B cell (primary cell): ENCODE data around the gene PROCR. TPM values are rescaled to one million over a fixed set of nuclear protein-coding genes. Genes with fewer than 3 reads are reported as not detected.

ENCODE experiments used
- ATAC-seq: fragments of 200-7000 bp; cut with Tn5 transposase; one replicate; pipeline ENCODE4 v1.10.0; 2021; ENCODE audit warnings: low read depth, mild to moderate bottlenecking, moderate number of reproducible peaks, moderate library complexity
- CTCF ChIA-PET: fragments of 350-600 bp; sonication (Branson Sonifier 250); formaldehyde crosslinking; loops from one replicate; lab custom pipeline; 2021; ENCODE audit warnings: antibody characterized with exemption, inconsistent platforms; lab: Charles Lee
- POLR2A ChIA-PET: fragments of 350-600 bp; sonication (Branson Sonifier 250); formaldehyde crosslinking; loops from one replicate; lab custom pipeline; 2021; ENCODE audit warnings: antibody characterized with exemption; lab: Charles Lee
- DNase-seq: peaks from one replicate; pipeline ENCODE4 v3.0.0; 2013
- H2AFZ ChIP-seq: 2 replicates; pipeline ENCODE4 v1.6.1; 2012; ENCODE audit warnings: mild to moderate bottlenecking, low read depth, low read length; ENCODE audit not compliant: insufficient read depth, poor library complexity, severe bottlenecking
- H3K27ac ChIP-seq, 2 donors: 1 replicate in 1 of 2; 2 replicates in 1 of 2; pipeline ENCODE4 v1.5.1; 2012 to 2013; ENCODE audit warnings: low read length in 2 of 2, mild to moderate bottlenecking in 2 of 2, moderate library complexity in 1 of 2
- H3K27me3 ChIP-seq, 4 experiments: fragments of 200-600 bp in 1 of 4; sonication (generic) in 1 of 4; replicated peaks in 1 of 4; 1 replicate in 2 of 4; 2 replicates in 2 of 4; pipeline versions ENCODE4 v1.6.1 to v1.7.0; 2013 to 2016; ENCODE audit warnings: low read length in 3 of 4, mild to moderate bottlenecking in 2 of 4, mixed read lengths in 1 of 4, moderate library complexity in 1 of 4; ENCODE audit not compliant: insufficient read depth in 4 of 4, control insufficient read depth in 3 of 4; ENCODE audit errors: control extremely low read depth in 1 of 4
- H3K36me3 ChIP-seq, 2 experiments: replicated peaks in 1 of 2; 1 replicate in 1 of 2; 2 replicates in 1 of 2; pipeline versions ENCODE4 v1.6.1 to v1.7.1; 2013; ENCODE audit warnings: low read length in 1 of 2; ENCODE audit not compliant: insufficient read depth in 2 of 2, control insufficient read depth in 1 of 2; ENCODE audit errors: control extremely low read depth in 1 of 2, extremely low read depth in 1 of 2
- H3K4me1 ChIP-seq, 2 donors: fragments of 200-600 bp in 1 of 2; sonication (generic) in 1 of 2; 1 replicate in 1 of 2; 2 replicates in 1 of 2; pipeline versions ENCODE4 v1.5.1 to v1.6.1; 2013 to 2017; ENCODE audit warnings: low read length in 2 of 2; ENCODE audit not compliant: control insufficient read depth in 2 of 2, insufficient read depth in 2 of 2
- H3K4me2 ChIP-seq: replicated peaks from 2 replicates; pipeline ENCODE3; 2012; ENCODE audit warnings: mild to moderate bottlenecking, low read depth, low read length; ENCODE audit not compliant: poor library complexity, severe bottlenecking
- H3K4me3 ChIP-seq, 5 experiments: fragments of 200-600 bp in 1 of 5; sonication (generic) in 1 of 5; 1 replicate in 3 of 5; 2 replicates in 2 of 5; pipeline versions ENCODE4 v1.5.1 to v1.7.0; 2011 to 2016; ENCODE audit warnings: low read length in 4 of 5, mild to moderate bottlenecking in 4 of 5, low read depth in 2 of 5, control low read depth in 1 of 5, moderate library complexity in 1 of 5; ENCODE audit not compliant: insufficient read depth in 1 of 5; ENCODE audit errors: control extremely low read depth in 1 of 5, extremely low read depth in 1 of 5
- H3K79me2 ChIP-seq: fragments of 200-600 bp; sonication (generic); one replicate; pipeline ENCODE4 v1.6.0; 2016; ENCODE audit warnings: low read length; ENCODE audit not compliant: control insufficient read depth, insufficient read depth
- H3K9ac ChIP-seq: fragments of 200-600 bp; sonication (generic); 2 replicates; pipeline ENCODE4 v1.6.1; 2017; ENCODE audit warnings: mild to moderate bottlenecking, low read length, moderate library complexity
- H3K9me3 ChIP-seq, 3 donors: one replicate each; pipeline versions ENCODE4 v1.6.1 to v1.7.1; 2013; ENCODE audit warnings: low read length in 2 of 3; ENCODE audit not compliant: control insufficient read depth in 2 of 3, insufficient read depth in 1 of 3; ENCODE audit errors: control extremely low read depth in 1 of 3
- H4K20me1 ChIP-seq: 2 replicates; pipeline ENCODE4 v1.6.0; 2012; ENCODE audit warnings: mild to moderate bottlenecking, low read length; ENCODE audit not compliant: insufficient read depth, control insufficient read depth, poor library complexity, severe bottlenecking
- H3K27ac Mint-ChIP-seq: one replicate; pipeline ENCODE4 v1.8.0; 2021; ENCODE audit warnings: mixed read lengths
- H3K27me3 Mint-ChIP-seq: one replicate; pipeline ENCODE4 v1.8.0; 2021; ENCODE audit warnings: mixed read lengths
- H3K4me1 Mint-ChIP-seq: one replicate; pipeline ENCODE4 v1.8.0; 2021; ENCODE audit warnings: mixed read lengths
- H3K4me3 Mint-ChIP-seq: one replicate; pipeline ENCODE4 v1.8.0; 2021; ENCODE audit warnings: mixed read lengths
- H3K9me3 Mint-ChIP-seq: one replicate; pipeline ENCODE4 v1.8.0; 2022; ENCODE audit warnings: mixed read lengths; ENCODE audit not compliant: insufficient read depth
- EZH2 ChIP-seq: IDR thresholded peaks from 2 replicates; pipeline ENCODE4 v1.6.1; 2012; ENCODE audit warnings: borderline replicate concordance, low read depth, mild to moderate bottlenecking, moderate library complexity, low read length; ENCODE audit not compliant: insufficient read depth, poor library complexity, severe bottlenecking
- WGBS: methylation state at CpG from one replicate; pipeline ENCODE4 v1.1.5; 2013; ENCODE audit warnings: missing lambda C conversion rate; ENCODE audit not compliant: insufficient coverage; 5-methylcytosine and 5-hydroxymethylcytosine counted together
- intact Hi-C: fragments of 100-400 bp; cut with micrococcal nuclease; formaldehyde crosslinking; loops from one replicate; pipeline ENCODE4 v1.10.0; 2022
- polyA plus RNA-seq: library from polyadenylated mRNA; depleted of rRNA; stranded (reverse); fragments of >200 nt; gene quantifications from 2 replicates; pipeline ENCODE4 v1.2.3, GENCODE V29; 2012
- total RNA-seq, 2 donors: library from RNA; stranded (reverse); fragments of 120-200 nt in 1 of 2; gene quantifications; 1 replicate in 1 of 2; 2 replicates in 1 of 2; pipeline versions ENCODE4 v1.2.3 to v1.2.4, GENCODE V29; 2013 to 2022
- TF ChIP-seq, protein P1 (sequence below): fragments of 200-600 bp; IDR thresholded peaks from one replicate; pipeline ENCODE4 v1.8.0; 2022; ENCODE audit warnings: antibody characterized with exemption, mild to moderate bottlenecking

The PROCR gene
- total and polyA plus RNA-seq, 2 donors (not counting 1 experiment from before 2014, with no cell fraction given): 0.30 to 0.57 TPM

DNA sequence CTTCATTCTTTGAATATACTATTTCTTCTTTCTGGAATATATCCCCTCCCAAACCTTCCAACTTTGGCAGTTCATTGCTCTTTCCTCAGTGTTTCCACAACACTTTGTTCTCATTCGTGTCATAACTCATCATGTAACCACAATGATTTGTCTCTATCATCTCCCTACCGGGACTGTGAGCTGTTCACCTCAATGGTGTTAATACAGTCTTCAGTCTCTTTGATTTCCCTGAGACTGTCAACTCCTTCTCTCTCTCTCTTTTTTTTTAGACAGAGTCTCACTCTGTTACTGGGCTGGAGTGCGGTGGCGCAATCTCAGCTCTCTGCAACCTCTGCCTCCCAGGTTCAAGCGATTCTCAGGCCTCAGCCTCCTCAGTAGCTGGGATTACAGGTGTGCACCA lies 52.1 kb downstream of the PROCR start:
- Histone ChIP-seq H2AFZ (no peak overlapping the region), H3K9me3 (peaks cover 0 to 9% (median 2%) of the 10 kb centered on the region in 3 donors), H3K27me3 (peaks cover 0 to 23% (median 15%) of the 10 kb centered on the region in 4 experiments), H4K20me1 (peaks cover 6% of the 10 kb centered on the region), H3K9ac (no peak overlapping the region), H3K4me3 (no peak overlapping the region), H3K79me2 (no peaks in the 10 kb centered on the region), H3K4me2 (no peak overlapping the region), H3K4me1 (peaks cover 7 to 9% of the 10 kb centered on the region in 2 donors), H3K36me3 (no peaks in the 10 kb centered on the region), H3K27ac (no peak overlapping the region)
- TF ChIP-seq, protein P1, sequence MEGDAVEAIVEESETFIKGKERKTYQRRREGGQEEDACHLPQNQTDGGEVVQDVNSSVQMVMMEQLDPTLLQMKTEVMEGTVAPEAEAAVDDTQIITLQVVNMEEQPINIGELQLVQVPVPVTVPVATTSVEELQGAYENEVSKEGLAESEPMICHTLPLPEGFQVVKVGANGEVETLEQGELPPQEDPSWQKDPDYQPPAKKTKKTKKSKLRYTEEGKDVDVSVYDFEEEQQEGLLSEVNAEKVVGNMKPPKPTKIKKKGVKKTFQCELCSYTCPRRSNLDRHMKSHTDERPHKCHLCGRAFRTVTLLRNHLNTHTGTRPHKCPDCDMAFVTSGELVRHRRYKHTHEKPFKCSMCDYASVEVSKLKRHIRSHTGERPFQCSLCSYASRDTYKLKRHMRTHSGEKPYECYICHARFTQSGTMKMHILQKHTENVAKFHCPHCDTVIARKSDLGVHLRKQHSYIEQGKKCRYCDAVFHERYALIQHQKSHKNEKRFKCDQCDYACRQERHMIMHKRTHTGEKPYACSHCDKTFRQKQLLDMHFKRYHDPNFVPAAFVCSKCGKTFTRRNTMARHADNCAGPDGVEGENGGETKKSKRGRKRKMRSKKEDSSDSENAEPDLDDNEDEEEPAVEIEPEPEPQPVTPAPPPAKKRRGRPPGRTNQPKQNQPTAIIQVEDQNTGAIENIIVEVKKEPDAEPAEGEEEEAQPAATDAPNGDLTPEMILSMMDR: no peak
- TF ChIP-seq EZH2: no peak
- ChIA-PET POLR2A (interaction anchor here (0.6 kb wide), 1 partner anchor 1133 kb away, joined by 6 read pairs; no protein-coding TSS in a partner anchor), CTCF (interaction anchor here (0.5 kb wide), 1 partner anchor 156 kb away, joined by 3 read pairs; no protein-coding TSS in a partner anchor)
- intact Hi-C loops: no loop called here
- ATAC-seq: no peak
- Mint-ChIP-seq H3K4me3 (no peak overlapping the region), H3K27ac (no peak overlapping the region), H3K4me1 (peaks cover 15% of the 10 kb centered on the region), H3K27me3 (peaks cover 36% of the 10 kb centered on the region), H3K9me3 (peaks cover 1% of the 10 kb centered on the region)
- 90% methylated on average over 5 of the region's 5 CpGs for WGBS
- DNase-seq: no peak

DNA sequence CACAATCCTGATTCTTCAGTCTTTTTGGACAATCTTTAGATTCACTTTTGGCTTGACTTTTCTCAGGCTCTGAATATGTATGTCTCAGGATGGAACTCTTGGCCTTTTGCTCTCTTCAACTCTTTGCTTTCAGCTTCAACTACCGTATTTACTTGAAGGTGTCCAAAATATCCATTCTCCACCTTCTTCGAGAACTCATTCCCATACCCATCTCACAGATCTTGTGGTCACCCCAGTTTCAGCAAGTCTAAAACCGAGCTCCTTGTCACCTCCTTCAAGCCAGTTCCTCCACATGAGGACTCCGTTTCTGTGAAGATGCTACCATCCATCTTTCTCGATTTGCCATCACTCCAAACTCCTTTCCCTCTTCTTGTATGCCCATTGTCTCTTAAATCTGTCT lies 52.7 kb downstream of the PROCR start:
- peaks cover 6% of the 10 kb centered on the region for H4K20me1 ChIP-seq
- H3K27ac ChIP-seq: no peak overlapping the region
- no peak overlapping the region for H3K4me3 ChIP-seq
- no peak overlapping the region for H3K4me3 Mint-ChIP-seq
- ATAC-seq (no peak), DNase-seq (no peak)
- no peak overlapping the region for H3K4me2 ChIP-seq
- peaks cover 0 to 24% (median 15%) of the 10 kb centered on the region in 4 experiments for H3K27me3 ChIP-seq
- H3K9me3 Mint-ChIP-seq: peaks cover 2% of the 10 kb centered on the region
- peaks cover 7 to 9% of the 10 kb centered on the region in 2 donors for H3K4me1 ChIP-seq
- no peak overlapping the region for H3K9ac ChIP-seq
- 97% methylated on average over 5 of the region's 5 CpGs for WGBS
- ChIA-PET POLR2A (interaction anchor here (0.6 kb wide), 1 partner anchor 1132 kb away, joined by 6 read pairs; no protein-coding TSS in a partner anchor), CTCF (no interaction called here)
- H3K79me2 ChIP-seq: no peaks in the 10 kb centered on the region
- TF ChIP-seq EZH2: no peak
- TF ChIP-seq, protein P1: no peak
- H3K9me3 ChIP-seq: peaks cover 0 to 9% (median 2%) of the 10 kb centered on the region in 3 donors
- peaks cover 15% of the 10 kb centered on the region for H3K4me1 Mint-ChIP-seq
- peaks cover 42% of the 10 kb centered on the region for H3K27me3 Mint-ChIP-seq
- no peak overlapping the region for H3K27ac Mint-ChIP-seq
- no peaks in the 10 kb centered on the region for H3K36me3 ChIP-seq
- intact Hi-C loops: no loop called here
- H2AFZ ChIP-seq: no peak overlapping the region
